Measurements from ENCODE around the gene SNRPA. TPM values are rescaled to one million over a fixed set of nuclear protein-coding genes. Genes with fewer than 3 reads are reported as not detected.

The SNRPA gene
- total and polyA plus RNA-seq, 4 donors = 26.7 to 49.1 (median 43.8) TPM

DNA sequence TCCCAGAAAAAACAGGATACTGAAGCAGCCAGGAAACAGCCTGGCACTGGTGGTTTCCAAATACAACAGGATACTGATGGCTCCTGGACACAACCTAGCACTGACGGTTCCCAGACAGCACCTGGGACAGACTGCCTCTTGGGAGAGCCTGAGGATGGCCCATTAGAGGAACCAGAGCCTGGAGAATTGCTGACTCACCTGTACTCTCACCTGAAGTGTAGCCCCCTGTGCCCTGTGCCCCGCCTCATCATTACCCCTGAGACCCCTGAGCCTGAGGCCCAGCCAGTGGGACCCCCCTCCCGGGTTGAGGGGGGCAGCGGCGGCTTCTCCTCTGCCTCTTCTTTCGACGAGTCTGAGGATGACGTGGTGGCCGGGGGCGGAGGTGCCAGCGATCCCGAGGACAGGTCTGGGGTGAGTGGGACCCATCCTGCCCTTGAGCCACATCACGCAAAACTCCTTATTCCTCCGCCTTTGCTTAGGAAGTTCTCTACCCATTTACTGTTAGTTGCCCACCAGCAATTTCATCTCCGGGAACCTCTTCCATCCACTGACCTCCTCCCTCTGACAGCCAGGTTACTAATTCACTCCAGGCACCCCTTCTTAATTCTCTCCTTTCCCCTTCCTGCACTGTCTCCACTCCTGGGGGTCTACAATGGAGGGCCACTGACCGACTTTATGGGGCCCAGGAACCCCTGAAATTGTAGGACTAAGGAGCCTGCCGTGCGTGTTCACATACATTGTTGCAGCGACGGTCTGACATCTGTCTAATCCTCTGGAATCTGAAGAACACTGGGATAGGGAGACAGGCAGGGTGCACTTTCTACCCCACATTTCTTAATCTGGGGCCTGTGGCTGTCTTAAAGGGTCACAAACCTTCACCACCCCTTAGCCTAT is 32.9 kb upstream of the SNRPA start:
- WGBS, 2 donors = 18 to 26% methylated on average over 20 of the region's 20 CpGs
- Histone ChIP-seq H3K4me1 (ENCODE audit: control insufficient read depth in 1 of 2, insufficient read depth in 2 of 2, low read length in 2 of 2) (no peaks in the 10 kb centered on the region), H3K27me3 (ENCODE audit: control insufficient read depth in 1 of 2, insufficient read depth in 2 of 2, low read length in 1 of 2) (no peaks in the 10 kb centered on the region), H3K27ac (ENCODE audit: low read depth in 1 of 2, low read length in 2 of 2) (peak overlapping the region; percentile 2 to 96), H3K36me3 (ENCODE audit: control insufficient read depth in 1 of 2, insufficient read depth in 2 of 2, low read length in 1 of 2) (no peaks in the 10 kb centered on the region), H3K9me3 (ENCODE audit: control insufficient read depth, low read length) (no peaks in the 10 kb centered on the region), H3K4me3 (ENCODE audit: low read length in 2 of 2) (peak overlapping the region; percentile 55 to 84)
- intact Hi-C loops (cut with DNase I) = loop anchor here in 1 of 2 donors (2.0 to 5.0 kb wide), 3 partner anchors 33 to 79 kb away; partner anchors contain the start of genes ACTMAP, EGLN2 and SNRPA
- ATAC-seq (ENCODE audit: low FRiP score) = no peak
- peak; percentile 64 to 86 for DNase-seq

- Histone ChIP-seq H3K36me3 (ENCODE audit: control insufficient read depth in 1 of 2, insufficient read depth in 2 of 2, low read length in 1 of 2) (no peaks in the 10 kb centered on the region), H3K4me1 (ENCODE audit: control insufficient read depth in 1 of 2, insufficient read depth in 2 of 2, low read length in 2 of 2) (no peaks in the 10 kb centered on the region), H3K27ac (ENCODE audit: low read depth in 1 of 2, low read length in 2 of 2) (peak overlapping the region in 1 of 2 donors; percentile 94), H3K4me3 (ENCODE audit: low read length in 2 of 2) (peak overlapping the region; percentile 55 to 84), H3K27me3 (ENCODE audit: control insufficient read depth in 1 of 2, insufficient read depth in 2 of 2, low read length in 1 of 2) (no peaks in the 10 kb centered on the region), H3K9me3 (ENCODE audit: control insufficient read depth, low read length) (no peaks in the 10 kb centered on the region)
- ATAC-seq (ENCODE audit: low FRiP score) (no peak), DNase-seq (peak; percentile 70 to 87)
- intact Hi-C loops (cut with DNase I) = loop anchor here in 1 of 2 donors (5.0 kb wide), 1 partner anchor 78 kb away; the partner anchor contains the start of gene EGLN2
- WGBS, 2 donors = 2 to 3% methylated on average over 16 of the region's 16 CpGs
These were observed 32.1 kb upstream of the SNRPA start for GRCh38 chr19:40718774-40719391.

DNA sequence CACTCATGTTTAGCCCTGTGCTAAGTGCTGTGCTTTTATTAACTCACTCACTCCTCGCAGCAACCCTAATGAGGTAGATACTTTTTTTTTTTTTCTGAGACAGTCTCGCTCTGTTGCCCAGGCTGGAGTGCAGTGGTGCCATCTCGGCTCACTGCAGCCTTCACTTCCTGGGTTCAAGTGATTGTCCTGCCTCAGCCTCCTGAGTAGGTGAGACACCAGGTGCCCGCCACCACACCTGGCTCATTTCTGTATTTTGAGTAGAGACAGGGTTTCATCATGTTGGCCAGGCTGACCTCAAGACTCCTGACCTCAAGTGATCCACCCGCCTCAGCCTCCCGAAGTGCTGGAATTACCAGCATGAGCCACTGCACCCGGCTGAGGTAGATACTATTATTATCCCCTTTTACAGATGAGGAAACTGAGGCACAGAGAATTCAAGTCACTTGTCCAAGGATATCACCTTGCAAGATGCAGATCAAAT is 31.5 kb upstream of the SNRPA start:
- H3K9me3 ChIP-seq (ENCODE audit: control insufficient read depth, low read length) = no peaks in the 10 kb centered on the region
- no peaks in the 10 kb centered on the region for H3K27me3 ChIP-seq (ENCODE audit: control insufficient read depth in 1 of 2, insufficient read depth in 2 of 2, low read length in 1 of 2)
- 31% methylated on average over 7 of the region's 7 CpGs for WGBS, 2 donors
- no peak for ATAC-seq (ENCODE audit: low FRiP score)
- no peaks in the 10 kb centered on the region for H3K4me1 ChIP-seq (ENCODE audit: control insufficient read depth in 1 of 2, insufficient read depth in 2 of 2, low read length in 2 of 2)
- H3K27ac ChIP-seq (ENCODE audit: low read depth in 1 of 2, low read length in 2 of 2) = peak overlapping the region in 1 of 2 donors; percentile 17
- no peaks in the 10 kb centered on the region for H3K36me3 ChIP-seq (ENCODE audit: control insufficient read depth in 1 of 2, insufficient read depth in 2 of 2, low read length in 1 of 2)
- no peak for DNase-seq
- intact Hi-C loops (cut with DNase I) = loop anchor here in 1 of 2 donors (5.0 kb wide), 1 partner anchor 78 kb away; the partner anchor contains the start of gene EGLN2
- H3K4me3 ChIP-seq (ENCODE audit: low read length in 2 of 2) = peak overlapping the region; percentile 55 to 84

GRCh38 chr19:40721140-40721486 is 29.9 kb upstream of the SNRPA start:
- 78 to 87% methylated on average over 6 of the region's 6 CpGs for WGBS, 2 donors
- ATAC-seq (ENCODE audit: low FRiP score) (no peak), DNase-seq (no peak)
- peak overlapping the region in 1 of 2 donors; percentile 81 for H3K27ac ChIP-seq (ENCODE audit: low read depth in 1 of 2, low read length in 2 of 2)
- intact Hi-C loops (cut with DNase I) = no loop called here
- no peaks in the 10 kb centered on the region for H3K27me3 ChIP-seq (ENCODE audit: control insufficient read depth in 1 of 2, insufficient read depth in 2 of 2, low read length in 1 of 2)
- H3K4me3 ChIP-seq (ENCODE audit: low read length in 2 of 2) = no peak overlapping the region
- peaks cover 0 to 2% of the 10 kb centered on the region in 2 donors for H3K36me3 ChIP-seq (ENCODE audit: control insufficient read depth in 1 of 2, insufficient read depth in 2 of 2, low read length in 1 of 2)
- H3K4me1 ChIP-seq (ENCODE audit: control insufficient read depth in 1 of 2, insufficient read depth in 2 of 2, low read length in 2 of 2) = no peaks in the 10 kb centered on the region
- H3K9me3 ChIP-seq (ENCODE audit: control insufficient read depth, low read length) = no peaks in the 10 kb centered on the region

GRCh38 chr19:40721936-40722661 is 28.9 kb upstream of the SNRPA start:
- ATAC-seq (ENCODE audit: low FRiP score) = no peak
- WGBS, 2 donors = 71 to 77% methylated on average over 9 of the region's 9 CpGs
- no peaks in the 10 kb centered on the region for H3K27me3 ChIP-seq (ENCODE audit: control insufficient read depth in 1 of 2, insufficient read depth in 2 of 2, low read length in 1 of 2)
- H3K4me1 ChIP-seq (ENCODE audit: control insufficient read depth in 1 of 2, insufficient read depth in 2 of 2, low read length in 2 of 2) = no peaks in the 10 kb centered on the region
- intact Hi-C loops (cut with DNase I) = no loop called here
- H3K36me3 ChIP-seq (ENCODE audit: control insufficient read depth in 1 of 2, insufficient read depth in 2 of 2, low read length in 1 of 2) = peaks cover 0 to 2% of the 10 kb centered on the region in 2 donors
- H3K27ac ChIP-seq (ENCODE audit: low read depth in 1 of 2, low read length in 2 of 2) = no peak overlapping the region
- no peaks in the 10 kb centered on the region for H3K9me3 ChIP-seq (ENCODE audit: control insufficient read depth, low read length)
- no peak overlapping the region for H3K4me3 ChIP-seq (ENCODE audit: low read length in 2 of 2)
- DNase-seq = no peak

DNA sequence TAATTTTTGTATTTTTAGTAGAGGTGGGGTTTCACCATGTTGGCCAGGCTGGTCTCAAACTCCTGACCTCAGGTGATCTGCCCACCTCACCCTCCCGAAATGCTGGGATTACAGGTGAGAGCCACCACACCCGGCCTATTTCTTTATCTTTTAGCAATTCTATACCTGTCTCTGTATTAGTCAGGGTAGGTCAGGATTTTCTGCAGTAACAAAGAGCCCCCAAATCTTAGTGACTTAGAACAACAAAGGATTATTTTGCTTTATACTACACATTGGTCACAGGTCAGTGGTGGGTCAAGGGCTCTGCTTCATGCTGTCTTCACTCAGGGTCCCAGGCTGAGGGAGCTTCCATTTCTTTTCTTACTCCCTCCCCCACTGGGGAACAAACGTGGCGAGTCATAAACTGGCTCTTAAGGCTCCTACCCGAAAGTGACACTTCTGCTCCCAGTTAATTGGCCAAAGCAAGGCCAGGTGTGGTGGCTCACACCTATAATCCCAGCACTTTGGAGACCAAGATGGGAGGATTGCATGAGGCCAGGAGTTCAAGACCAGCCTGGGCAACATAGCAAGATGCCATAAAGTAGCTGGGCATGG is 27.2 kb upstream of the SNRPA start:
- no peak overlapping the region for H3K27ac ChIP-seq (ENCODE audit: low read depth in 1 of 2, low read length in 2 of 2)
- H3K4me1 ChIP-seq (ENCODE audit: control insufficient read depth in 1 of 2, insufficient read depth in 2 of 2, low read length in 2 of 2) = no peaks in the 10 kb centered on the region
- no peak overlapping the region for H3K4me3 ChIP-seq (ENCODE audit: low read length in 2 of 2)
- intact Hi-C loops (cut with DNase I) = no loop called here
- H3K27me3 ChIP-seq (ENCODE audit: control insufficient read depth in 1 of 2, insufficient read depth in 2 of 2, low read length in 1 of 2) = no peaks in the 10 kb centered on the region
- peaks cover 0 to 2% of the 10 kb centered on the region in 2 donors for H3K36me3 ChIP-seq (ENCODE audit: control insufficient read depth in 1 of 2, insufficient read depth in 2 of 2, low read length in 1 of 2)
- no peak for ATAC-seq (ENCODE audit: low FRiP score)
- DNase-seq = no peak
- no peaks in the 10 kb centered on the region for H3K9me3 ChIP-seq (ENCODE audit: control insufficient read depth, low read length)
- WGBS, 2 donors = 89 to 91% methylated on average over 5 of the region's 5 CpGs

DNA sequence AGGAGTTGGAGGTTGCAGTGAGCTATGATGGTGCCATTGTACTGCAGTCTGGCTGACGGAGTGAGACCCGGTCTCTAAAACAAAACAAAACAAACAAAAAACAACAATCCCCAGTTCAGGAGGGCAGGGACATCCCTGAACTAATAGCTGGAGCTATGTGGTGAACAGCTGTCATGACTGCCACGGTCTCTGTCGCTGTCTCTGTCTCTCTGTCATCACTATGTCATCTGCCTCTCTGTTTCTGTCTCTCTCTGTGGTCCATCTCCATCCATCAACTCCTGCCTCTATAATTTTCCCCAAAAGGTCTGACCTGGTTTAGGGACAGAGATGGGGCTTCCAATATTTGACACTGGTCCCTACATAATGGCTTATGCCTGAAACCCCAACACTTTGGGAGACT is 26.7 kb upstream of the SNRPA start:
- no peaks in the 10 kb centered on the region for H3K4me1 ChIP-seq (ENCODE audit: control insufficient read depth in 1 of 2, insufficient read depth in 2 of 2, low read length in 2 of 2)
- H3K27ac ChIP-seq (ENCODE audit: low read depth in 1 of 2, low read length in 2 of 2) = no peak overlapping the region
- WGBS, 2 donors = 88 to 93% methylated on average over 4 of the region's 4 CpGs
- H3K27me3 ChIP-seq (ENCODE audit: control insufficient read depth in 1 of 2, insufficient read depth in 2 of 2, low read length in 1 of 2) = no peaks in the 10 kb centered on the region
- H3K36me3 ChIP-seq (ENCODE audit: control insufficient read depth in 1 of 2, insufficient read depth in 2 of 2, low read length in 1 of 2) = peaks cover 0 to 2% of the 10 kb centered on the region in 2 donors
- DNase-seq (no peak), ATAC-seq (ENCODE audit: low FRiP score) (no peak)
- H3K9me3 ChIP-seq (ENCODE audit: control insufficient read depth, low read length) = no peaks in the 10 kb centered on the region
- intact Hi-C loops (cut with DNase I) = no loop called here
- no peak overlapping the region for H3K4me3 ChIP-seq (ENCODE audit: low read length in 2 of 2)

GRCh38 chr19:40724855-40725254 is 26.1 kb upstream of the SNRPA start:
- no peak overlapping the region for H3K27ac ChIP-seq (ENCODE audit: low read depth in 1 of 2, low read length in 2 of 2)

More at GRCh38 chr19:40724855-40725254, 26.1 kb upstream of the SNRPA start:
- intact Hi-C loops (cut with DNase I) = no loop called here
- Histone ChIP-seq H3K4me3 (ENCODE audit: low read length in 2 of 2) (no peak overlapping the region), H3K36me3 (ENCODE audit: control insufficient read depth in 1 of 2, insufficient read depth in 2 of 2, low read length in 1 of 2) (peaks cover 0 to 2% of the 10 kb centered on the region in 2 donors), H3K9me3 (ENCODE audit: control insufficient read depth, low read length) (no peaks in the 10 kb centered on the region), H3K4me1 (ENCODE audit: control insufficient read depth in 1 of 2, insufficient read depth in 2 of 2, low read length in 2 of 2) (no peaks in the 10 kb centered on the region), H3K27me3 (ENCODE audit: control insufficient read depth in 1 of 2, insufficient read depth in 2 of 2, low read length in 1 of 2) (no peaks in the 10 kb centered on the region)
- ATAC-seq (ENCODE audit: low FRiP score) = no peak
- 95 to 96% methylated on average over 3 of the region's 3 CpGs for WGBS, 2 donors
- DNase-seq = no peak
